Cardiac septum (tissue), 1 donor: ENCODE data around the gene ATG2B. TPM values are rescaled to one million over a fixed set of nuclear protein-coding genes. Genes with fewer than 3 reads are reported as not detected.

Source experiments
- DNase-seq: peaks from one replicate; pipeline ENCODE4 v3.0.0-alpha.2; 2020; ENCODE audit warnings: low spot score
- intact Hi-C: fragments of 100-400 bp; cut with DNase I; formaldehyde crosslinking; loops from one replicate; pipeline ENCODE4 v1.14.0; 2022
- total RNA-seq: library from RNA; stranded (reverse); fragmentation: NEBNext Ultra II Directional; extraction: Animal tissue kit (Norgen Biotek cat#: 25700); gene quantifications from one replicate; pipeline ENCODE4 v1.2.1, GENCODE V29; 2021
- donor health status: DM: no; HTN: no; CAD: no.

The ATG2B gene
- total RNA-seq, 1 donor from 2014 or later = 14.2 TPM

DNA sequence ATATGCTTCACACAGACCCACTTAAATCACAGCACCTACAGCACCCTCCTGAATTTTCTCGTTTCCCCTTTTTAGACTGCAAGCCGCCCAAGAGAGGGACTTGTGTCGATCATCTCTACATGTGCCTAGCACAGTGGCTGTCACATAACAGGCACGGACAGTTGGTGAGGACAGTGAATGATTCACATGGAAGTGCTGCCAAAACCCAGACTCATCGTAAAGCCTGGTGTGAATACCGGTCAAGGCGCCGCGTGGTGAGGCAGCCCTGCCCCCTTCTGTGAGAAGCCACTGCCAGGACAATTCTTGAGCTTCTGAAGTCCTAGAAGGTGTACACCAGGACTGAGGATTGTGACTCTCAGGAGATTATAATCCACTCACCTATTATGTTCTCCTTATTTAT is 44.3 kb downstream of the ATG2B start:
- intact Hi-C loops = no loop called here
- DNase-seq = no peak

DNA sequence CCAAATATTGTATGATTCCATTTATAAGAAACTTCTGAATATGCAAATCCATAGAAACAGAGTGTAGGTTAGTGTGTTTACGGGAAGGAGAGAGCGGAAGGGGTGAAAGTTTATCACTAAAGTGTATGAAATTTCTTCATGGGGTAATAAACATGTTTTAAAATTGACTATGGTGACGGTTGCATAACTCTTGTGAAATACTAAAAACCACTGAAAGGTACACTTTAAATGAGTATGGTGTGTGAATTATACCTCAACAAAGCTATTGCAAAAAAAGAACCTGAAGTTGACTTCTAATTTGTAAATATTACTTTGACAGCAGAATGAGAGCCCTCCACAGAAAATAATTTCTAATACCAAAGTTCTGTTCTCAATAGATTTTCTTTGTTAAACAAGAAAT is 47.1 kb downstream of the ATG2B start:
- intact Hi-C loops = no loop called here
- DNase-seq = no peak

DNA sequence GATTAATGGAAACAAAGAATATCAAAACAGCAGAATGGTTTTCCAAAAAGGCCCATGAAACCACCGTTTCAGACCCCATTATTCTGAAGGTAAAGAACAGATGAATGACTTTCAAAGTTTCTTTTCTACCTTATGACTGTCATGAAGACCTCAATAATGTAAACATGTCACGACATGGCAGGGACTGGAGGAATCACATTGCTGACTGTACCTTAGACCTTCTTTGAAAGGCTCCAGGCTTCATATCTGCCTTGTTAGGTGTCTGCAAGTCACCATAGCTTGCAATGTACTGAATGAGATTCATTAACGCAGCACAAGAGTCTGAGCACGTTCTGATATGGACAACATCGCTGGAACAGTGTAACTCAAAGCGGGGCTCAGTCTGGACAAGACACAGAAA is 52.2 kb downstream of the ATG2B start:
- no peak for DNase-seq
- intact Hi-C loops = no loop called here

DNA sequence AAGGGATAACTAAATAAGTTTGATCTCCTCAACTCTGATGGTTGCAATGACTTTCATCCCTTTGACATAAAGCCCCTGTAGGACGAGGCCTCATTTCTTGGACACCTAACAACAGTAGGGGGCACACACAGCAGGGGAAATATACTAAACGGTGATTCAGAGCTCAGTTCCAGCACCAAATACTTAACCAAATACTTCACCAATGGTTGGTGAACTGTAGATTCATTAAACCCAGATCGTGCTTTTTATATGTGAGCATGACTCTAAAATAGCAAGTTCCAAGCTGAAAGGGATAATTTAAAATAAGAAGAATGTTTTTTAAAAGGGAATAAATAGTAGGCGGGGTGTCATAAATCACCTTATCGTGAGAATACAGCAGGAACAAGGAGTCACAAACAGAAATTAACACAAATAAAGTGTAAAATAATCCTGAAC is 53.2 kb downstream of the ATG2B start:
- DNase-seq = no peak
- intact Hi-C loops = no loop called here

DNA sequence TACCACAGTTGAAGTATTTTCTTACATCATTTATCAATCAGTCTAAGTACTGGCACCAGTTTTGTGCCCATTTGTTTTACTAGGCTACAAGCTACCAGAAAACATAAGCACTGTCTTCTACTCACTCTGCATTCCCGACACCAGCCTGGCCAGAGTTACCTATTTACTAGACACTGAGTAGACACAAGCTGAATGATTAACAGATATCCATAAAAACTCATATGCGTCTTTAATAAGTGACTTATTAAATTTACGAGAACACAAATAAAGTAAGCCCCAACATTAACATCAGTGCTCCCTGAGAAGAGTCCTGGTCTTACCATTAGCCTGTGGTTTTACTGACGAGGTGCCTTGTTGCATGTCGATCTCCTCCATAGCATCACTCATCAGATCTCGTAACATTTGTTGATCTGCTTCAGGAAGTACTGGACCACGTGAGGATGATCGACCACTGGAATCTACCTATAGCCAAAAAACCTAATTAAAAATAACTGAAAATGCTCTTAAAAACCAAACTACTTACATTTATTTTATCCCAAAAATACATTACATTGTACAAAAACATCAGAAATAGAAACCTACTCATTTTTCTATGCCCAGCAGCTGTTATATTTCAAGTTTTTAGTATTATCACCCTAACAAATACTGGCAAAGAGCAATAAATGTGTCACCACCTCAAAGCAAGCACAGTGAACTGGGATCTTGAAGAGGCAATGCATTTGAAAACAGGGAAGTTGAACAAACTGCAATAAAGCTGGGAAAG is 53.8 kb downstream of the ATG2B start:
- DNase-seq = no peak
- intact Hi-C loops = no loop called here

DNA sequence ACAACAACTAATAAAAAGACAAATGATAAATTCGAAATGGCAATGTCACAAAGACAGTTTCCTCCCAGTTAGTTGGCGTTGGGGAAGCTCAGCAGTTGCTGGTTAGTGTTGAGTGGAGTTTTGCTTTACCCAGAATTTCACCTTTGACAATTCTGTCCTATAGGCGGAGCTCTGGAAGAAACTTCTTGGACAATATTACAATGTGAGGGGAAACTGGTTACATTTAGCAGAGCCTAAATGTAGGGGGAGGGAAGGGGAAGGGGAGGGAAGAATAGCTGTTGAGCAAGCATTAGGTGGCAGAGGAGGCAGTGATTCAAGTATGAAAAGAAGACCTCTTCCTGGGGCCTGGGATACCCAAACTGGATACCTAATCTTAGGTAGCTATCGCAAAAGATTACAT is 55.7 kb downstream of the ATG2B start:
- intact Hi-C loops = no loop called here
- DNase-seq = no peak

DNA sequence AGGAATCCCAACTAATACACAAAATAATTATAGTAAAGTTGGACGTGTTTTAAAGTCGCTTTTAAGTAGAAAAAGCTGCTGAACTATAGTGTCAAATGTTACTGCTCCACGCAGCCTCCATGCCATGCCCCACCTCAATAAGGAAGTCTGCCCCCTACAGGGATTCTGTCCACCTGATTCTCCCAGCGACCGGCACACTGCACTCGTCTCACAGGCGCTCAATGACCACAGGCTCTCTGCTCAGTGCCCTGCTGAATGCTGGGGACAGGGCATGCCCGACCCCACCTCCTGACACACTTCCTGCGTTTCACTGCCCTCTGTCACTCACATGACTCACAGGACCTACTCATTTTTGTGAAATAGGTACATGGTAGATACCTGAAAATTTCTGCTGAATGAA is 58.2 kb downstream of the ATG2B start:
- no peak for DNase-seq
- intact Hi-C loops = no loop called here

DNA sequence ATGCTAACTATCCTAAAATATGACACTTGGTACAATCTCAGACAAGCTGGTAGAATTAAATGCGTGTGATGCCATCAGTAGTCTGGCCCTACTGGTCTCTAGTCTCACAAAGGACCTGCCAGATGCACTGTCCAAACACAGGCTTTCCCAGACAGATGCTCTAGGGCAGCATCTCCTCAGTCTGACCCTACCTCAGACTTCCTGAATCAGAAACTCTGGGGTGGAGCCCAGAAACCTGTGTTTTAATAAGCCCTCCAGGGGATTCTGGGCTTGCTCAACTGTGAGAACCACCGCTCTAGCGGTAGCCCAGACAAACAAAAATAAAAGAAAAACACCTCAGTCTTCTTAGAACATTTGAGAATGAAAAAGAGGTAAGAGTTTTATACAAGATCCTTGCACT is 59.2 kb downstream of the ATG2B start:
- DNase-seq = no peak
- intact Hi-C loops = no loop called here

DNA sequence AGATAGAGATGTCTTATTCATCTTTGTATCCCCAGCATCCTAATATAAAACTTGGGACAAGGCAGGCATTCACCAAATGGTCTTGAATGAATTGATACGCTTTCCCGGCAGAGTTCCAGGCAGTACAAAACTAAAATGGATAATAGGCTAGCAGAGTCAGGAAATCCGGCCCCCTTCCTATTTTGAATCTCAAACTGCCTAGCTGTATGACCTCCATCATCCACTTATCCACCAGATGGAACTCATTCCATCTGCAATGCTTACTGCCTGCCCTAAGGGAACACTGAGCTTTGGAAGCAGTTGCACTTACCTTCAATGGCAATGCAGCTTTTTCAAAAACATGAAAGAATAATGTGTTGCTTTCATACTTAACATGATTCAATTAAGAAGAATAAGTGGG is 63.7 kb downstream of the ATG2B start:
- intact Hi-C loops = loop anchor here (2.0 kb wide), 1 partner anchor 125 kb away; no protein-coding TSS in a partner anchor
- DNase-seq = no peak

DNA sequence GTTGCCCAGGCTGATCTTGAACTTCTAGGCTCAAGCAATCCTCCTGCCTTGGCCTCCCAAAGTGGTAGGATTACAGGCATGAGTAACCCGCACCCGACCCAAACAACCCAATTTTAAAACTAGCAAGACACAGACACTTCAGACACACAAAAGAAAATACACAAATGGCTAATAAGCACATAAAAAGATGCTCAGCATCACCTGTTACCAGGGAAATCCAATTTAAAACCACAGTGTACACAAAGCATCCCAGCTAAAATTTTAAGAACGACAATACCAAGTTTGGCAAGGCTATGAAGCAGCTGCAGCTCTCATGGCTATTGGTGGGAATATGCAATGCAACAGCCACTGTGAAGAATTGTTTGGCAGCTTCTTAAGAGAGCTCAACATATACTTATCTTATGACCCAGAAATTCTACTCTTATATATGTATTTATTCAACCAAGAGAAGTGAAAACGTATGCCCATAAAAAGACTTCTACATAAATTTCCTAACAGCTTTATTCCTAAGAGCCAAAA is 65.1 kb downstream of the ATG2B start:
- DNase-seq = no peak
- intact Hi-C loops = loop anchor here (2.0 kb wide), 1 partner anchor 127 kb away; no protein-coding TSS in a partner anchor

DNA sequence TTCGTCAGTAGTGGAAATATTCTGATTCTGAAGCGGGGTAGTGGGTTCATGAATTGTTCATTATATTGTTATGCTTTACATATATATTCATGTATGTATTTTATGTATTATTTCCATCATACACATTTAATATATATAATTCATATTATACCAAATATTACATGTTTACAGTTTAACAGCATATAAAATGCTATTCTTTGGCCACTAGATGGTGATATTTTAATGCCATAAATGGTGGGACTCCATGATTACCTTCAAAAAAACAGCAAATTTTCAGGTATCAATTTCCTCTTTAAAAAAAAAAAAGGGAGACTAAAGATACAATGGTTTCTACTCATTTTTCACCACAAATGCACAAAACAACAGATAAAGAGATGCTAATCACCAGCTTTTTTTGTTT is 66.1 kb downstream of the ATG2B start:
- intact Hi-C loops = no loop called here
- no peak for DNase-seq

DNA sequence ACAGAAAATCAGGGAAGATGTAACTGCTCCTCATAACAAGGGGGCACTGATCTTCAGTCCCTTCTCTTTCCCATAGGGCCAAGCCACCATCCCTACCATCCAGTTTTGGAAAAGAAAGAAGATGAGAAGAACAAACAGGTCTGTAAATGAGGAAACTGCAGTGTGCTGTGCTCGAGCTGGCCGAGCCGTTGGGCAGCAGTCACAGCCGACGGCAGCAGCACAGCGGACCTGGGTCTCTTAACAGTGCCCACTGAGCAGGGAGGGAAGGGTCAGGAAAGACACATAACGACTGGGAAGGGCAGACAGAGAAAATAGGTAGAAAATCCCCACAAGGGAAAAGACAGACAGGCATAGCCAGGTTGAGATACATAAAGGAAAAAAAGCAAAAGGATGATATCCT is 68.9 kb downstream of the ATG2B start:
- DNase-seq = no peak
- intact Hi-C loops = no loop called here

DNA sequence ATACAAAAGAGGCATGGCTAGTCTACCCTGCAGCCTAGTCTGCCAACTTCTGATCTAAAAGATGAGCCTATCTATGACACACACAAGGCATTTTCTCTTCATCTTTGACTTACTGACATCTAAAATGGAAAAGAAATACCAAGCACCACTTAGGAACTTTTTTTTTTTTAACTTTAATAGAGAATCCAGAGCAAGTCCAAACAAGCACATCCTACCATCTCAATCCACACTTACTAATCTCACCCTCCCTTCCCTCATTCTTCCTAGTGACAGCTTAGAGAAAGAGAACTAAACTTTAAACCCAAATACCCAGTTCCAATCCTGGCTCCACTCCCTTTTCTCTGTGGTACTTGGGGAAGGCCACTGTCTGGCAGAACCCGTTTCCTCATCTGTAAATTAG is 75.3 kb downstream of the ATG2B start:
- intact Hi-C loops = no loop called here
- DNase-seq = no peak

DNA sequence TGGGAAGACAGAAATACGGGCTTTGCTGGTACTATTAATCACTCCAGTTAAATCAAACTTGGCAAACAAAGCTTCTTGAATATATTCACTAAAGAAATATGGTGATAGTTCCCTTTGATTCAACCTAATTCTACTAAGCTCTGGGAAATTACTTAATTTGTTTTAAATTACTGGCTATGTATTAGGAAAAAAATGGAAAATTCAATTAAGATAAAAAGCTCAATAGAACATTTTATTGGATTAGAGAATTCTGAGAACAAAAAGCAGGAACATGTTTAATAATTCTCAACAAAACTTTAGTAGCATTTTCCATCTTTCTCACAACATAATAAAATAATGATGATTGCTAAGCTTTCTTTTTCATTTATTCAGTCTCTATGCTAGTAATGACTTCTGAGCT is 76.9 kb downstream of the ATG2B start:
- no peak for DNase-seq
- intact Hi-C loops = no loop called here

DNA sequence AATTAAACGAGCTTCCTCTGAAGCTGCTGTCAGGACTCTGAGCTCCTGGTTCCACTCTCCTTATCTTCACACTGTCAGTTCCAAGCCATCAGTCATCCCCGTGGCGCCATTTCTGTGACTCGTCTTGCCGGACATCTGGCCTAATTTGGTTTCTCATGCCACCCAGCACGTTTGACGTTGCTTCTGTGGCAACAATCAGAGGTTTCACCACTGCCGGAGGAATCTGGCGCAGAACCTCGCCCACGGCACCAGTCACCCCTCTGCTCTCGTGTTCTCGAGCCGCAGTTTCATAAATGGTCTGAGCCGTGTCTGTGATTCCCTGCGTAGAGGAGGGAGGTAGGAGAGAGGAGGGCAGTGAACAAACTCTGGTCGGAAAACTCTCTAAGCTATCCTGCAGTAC is 77.5 kb downstream of the ATG2B start:
- no peak for DNase-seq
- intact Hi-C loops = no loop called here

DNA sequence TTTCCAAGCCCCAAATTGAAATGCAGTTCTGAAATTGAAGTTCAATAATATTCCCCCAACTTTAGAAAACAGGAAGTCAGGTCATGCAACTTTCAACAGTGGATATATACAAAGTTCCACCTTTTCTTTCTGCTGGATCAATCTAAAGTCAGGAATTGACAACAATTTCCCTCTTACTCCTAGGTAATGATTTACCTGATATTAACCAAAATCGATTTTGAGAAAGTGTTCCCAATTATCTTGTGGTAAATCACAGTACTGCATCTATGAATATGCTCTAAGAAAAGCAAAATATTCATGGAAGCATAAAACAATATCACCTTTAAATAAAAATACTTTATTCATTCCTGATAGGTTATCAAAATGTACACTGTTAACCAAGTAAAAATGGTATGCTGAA is 78.7 kb downstream of the ATG2B start:
- intact Hi-C loops = no loop called here
- no peak for DNase-seq

DNA sequence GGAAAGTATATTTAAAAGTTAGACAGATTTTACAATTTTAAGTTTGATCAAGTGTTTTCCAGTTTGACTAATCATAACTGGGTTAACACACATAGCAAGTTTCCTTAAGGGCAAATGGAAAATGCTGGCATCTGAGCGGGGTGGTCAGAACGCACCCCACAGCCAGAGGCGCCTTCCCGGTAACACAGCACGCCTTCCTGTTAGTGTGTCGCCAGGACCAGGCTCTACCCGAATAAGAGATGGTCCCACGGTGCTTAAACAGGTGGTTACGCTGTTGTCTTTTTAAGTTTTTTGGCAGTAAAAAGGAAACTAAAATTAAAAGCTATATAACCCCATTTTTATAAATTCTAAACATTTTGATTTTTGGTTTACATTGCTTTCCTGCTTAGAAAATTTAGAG is 79.1 kb downstream of the ATG2B start:
- intact Hi-C loops = no loop called here
- no peak for DNase-seq

DNA sequence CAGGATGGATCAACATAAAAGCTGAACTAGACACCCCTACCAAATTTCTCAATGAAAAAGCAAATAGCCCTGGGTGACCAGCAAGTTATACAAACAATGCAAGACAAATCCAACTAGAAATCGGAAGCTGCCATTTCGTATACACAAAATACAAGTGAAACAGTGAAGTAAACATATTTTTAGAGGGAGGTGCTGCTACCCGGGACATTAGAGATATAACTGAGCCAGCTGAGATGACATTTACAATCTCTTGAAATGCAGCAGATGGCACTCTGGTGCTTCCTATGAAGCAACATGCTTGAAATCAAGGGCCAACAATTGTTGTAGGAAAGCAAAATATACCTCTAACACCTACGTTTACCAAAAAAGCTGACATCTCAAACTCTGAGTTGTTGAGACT is 81.7 kb downstream of the ATG2B start:
- DNase-seq = no peak
- intact Hi-C loops = no loop called here

DNA sequence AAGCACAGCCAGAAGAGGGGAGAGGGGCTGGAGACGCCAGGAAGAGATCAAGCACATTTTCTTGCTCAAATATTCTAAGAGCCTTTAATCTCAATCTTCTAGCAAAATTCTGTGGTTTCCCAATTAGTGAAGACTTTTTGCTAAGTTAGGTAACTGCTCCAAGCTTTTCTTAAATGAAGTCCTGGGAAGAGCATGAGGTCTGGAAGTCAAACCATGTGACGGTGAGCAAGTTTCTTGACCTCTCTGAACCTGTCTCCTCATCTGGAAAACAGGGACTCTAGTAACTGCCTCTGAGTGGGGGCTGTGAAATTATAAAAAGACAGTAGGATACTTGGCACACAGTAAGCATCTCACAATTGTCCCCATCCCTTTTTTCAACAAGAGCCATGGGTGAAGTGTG is 83.0 kb downstream of the ATG2B start:
- intact Hi-C loops = no loop called here
- no peak for DNase-seq

DNA sequence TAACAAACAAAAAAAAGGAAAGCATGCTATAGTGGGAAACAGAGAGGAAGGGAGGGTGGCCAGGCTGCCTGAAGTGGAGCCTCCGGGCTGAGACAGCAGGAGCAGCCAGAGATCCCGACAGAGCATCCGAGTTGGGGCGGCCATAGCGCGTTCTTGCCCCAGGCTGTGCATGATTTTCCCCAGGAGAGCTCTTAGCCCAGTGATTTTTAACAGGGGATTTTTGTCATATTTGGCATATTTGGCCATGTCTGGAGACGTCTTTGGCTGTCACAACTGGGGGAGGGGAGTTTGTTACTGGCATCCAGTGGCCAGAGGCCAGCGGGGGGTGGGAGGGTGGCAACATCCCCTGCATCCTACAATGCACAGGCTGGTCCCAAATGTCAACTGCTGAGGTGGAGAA is 83.6 kb downstream of the ATG2B start:
- intact Hi-C loops = loop anchor here (10.0 kb wide), 1 partner anchor 715 kb away; no protein-coding TSS in a partner anchor
- no peak for DNase-seq

DNA sequence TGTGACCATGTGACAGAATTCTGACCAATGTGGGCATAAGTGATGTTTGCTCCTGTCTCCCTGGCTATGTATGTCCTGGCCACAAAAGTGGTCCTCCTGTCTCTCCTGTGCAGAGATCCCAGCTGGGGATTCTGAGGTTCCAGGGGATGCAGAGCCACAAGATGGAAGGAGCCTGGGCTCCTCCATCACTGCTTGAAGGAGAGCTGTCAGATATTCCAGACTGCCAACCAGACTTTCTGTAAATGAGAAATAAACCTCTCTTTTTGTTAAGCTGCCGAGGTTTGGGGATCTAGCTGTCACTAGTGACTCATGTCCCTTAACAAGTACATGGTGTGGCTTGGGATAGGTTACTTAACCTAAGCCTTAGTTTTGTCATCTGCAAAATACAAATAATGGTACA is 85.3 kb downstream of the ATG2B start:
- intact Hi-C loops = loop anchor here (10.0 kb wide), 1 partner anchor 713 kb away; no protein-coding TSS in a partner anchor

More for the DNA sequence above, 85.3 kb downstream of the ATG2B start:
- DNase-seq = no peak
